Measurements from ENCODE around the gene PARD3.

Gene PARD3

DNA sequence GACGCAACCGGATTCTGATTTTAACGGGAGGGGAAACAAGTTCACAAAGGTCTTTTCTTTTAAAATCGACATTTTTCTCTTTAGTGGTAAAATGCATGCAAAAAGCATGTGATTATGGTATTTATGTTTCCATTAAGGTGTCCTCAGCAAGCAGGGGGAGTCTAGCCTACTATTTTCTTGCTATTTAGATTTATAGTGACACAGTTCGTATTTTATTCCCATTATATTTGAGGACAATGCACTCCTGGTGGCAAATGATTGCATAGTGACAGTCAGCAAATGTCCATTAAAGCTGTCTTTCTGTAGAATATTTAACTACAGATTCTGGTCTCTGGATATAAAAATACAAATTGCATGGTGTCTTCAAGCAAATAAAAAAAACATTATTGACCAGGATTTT lies 554.2 kb downstream of the PARD3 start:
- H3K36me3 ChIP-seq = peaks cover 0 to 6% (median 0%) of the 10 kb centered on the region in 3 donors
- intact Hi-C loops (cut with DNase I; ENCODE audit: low total_unique reads) = no loop called here
- H3K27me3 ChIP-seq = no peaks in the 10 kb centered on the region
- H3K27ac ChIP-seq = no peak overlapping the region
- no peaks in the 10 kb centered on the region for H3K4me1 ChIP-seq
- no peak overlapping the region for H3K4me3 ChIP-seq
- no peaks in the 10 kb centered on the region for H3K9me3 ChIP-seq
- DNase-seq = no peak
- TF ChIP-seq, protein P1, sequence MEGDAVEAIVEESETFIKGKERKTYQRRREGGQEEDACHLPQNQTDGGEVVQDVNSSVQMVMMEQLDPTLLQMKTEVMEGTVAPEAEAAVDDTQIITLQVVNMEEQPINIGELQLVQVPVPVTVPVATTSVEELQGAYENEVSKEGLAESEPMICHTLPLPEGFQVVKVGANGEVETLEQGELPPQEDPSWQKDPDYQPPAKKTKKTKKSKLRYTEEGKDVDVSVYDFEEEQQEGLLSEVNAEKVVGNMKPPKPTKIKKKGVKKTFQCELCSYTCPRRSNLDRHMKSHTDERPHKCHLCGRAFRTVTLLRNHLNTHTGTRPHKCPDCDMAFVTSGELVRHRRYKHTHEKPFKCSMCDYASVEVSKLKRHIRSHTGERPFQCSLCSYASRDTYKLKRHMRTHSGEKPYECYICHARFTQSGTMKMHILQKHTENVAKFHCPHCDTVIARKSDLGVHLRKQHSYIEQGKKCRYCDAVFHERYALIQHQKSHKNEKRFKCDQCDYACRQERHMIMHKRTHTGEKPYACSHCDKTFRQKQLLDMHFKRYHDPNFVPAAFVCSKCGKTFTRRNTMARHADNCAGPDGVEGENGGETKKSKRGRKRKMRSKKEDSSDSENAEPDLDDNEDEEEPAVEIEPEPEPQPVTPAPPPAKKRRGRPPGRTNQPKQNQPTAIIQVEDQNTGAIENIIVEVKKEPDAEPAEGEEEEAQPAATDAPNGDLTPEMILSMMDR (IDR thresholded peaks at IDR 0.05) = no peak

DNA sequence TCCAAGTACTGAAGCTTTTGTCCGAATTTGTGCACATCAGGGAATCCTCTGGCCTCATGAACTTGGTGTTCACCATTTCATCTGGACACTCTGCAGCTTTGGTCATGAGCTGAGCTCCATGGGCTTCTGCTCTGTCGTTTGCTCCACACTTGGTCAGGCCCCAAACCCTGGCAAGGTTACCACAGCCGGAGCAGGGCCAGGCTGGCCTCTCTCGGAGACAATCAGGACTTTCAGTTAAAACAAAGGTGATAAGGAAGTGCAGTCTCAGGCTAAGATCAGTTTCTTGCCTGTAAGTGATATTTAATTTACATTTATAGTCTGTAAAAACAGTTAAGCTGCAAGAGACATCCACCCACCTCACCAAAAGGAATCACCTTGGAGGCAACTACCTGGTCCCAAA lies 558.9 kb downstream of the PARD3 start:
- Histone ChIP-seq H3K4me1 (no peaks in the 10 kb centered on the region), H3K36me3 (peaks cover 0 to 6% (median 0%) of the 10 kb centered on the region in 3 donors), H3K27me3 (no peaks in the 10 kb centered on the region), H3K9me3 (no peaks in the 10 kb centered on the region), H3K27ac (no peak overlapping the region), H3K4me3 (no peak overlapping the region)
- TF ChIP-seq, protein P1 (IDR thresholded peaks at IDR 0.05) = no peak
- intact Hi-C loops (cut with DNase I; ENCODE audit: low total_unique reads) = no loop called here
- no peak for DNase-seq

DNA sequence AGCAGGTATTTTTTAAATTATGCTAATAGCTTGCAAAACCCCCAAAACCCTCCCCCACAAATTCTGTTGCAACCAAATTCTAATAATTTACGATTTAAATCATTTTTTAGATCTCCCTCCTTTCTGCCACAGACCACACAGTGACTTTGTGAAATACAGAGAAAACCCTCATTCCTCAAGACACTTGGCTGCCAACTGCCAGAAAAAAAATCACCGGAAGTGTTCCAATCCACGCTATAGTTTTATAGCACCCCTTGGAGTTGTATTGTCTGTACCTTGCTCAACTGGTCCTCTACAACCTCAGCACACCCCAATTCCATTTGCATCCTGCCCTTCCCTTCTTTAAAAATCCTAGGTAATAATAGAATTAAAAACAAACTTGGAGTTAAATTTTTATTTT lies 560.1 kb downstream of the PARD3 start:
- Histone ChIP-seq H3K27me3 (no peaks in the 10 kb centered on the region), H3K4me3 (no peak overlapping the region), H3K27ac (no peak overlapping the region), H3K36me3 (peaks cover 0 to 6% (median 0%) of the 10 kb centered on the region in 3 donors), H3K4me1 (no peaks in the 10 kb centered on the region), H3K9me3 (no peaks in the 10 kb centered on the region)
- intact Hi-C loops (cut with DNase I; ENCODE audit: low total_unique reads) = no loop called here
- TF ChIP-seq, protein P1 (IDR thresholded peaks at IDR 0.05) = no peak
- DNase-seq = no peak

DNA sequence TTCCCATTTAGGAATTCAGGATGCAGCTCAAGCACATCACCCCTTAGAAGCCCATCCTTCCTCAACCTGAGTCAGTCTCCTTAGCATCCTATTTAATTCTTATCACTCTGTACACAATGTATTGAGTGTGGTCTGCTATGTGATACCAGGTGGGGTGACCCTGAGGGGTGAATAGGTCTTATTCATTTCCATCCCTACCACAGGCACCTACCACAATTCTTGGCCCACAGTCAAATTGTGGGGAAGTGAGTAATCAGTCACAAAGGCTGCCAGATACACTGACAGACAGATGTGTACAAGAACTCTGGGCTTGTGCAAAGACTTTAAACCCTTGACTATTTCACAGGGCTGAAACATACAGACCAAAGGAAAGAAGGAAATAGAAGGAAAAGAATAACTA lies 560.5 kb downstream of the PARD3 start:
- no peaks in the 10 kb centered on the region for H3K4me1 ChIP-seq
- DNase-seq = no peak
- peaks cover 0 to 2% (median 0%) of the 10 kb centered on the region in 3 donors for H3K36me3 ChIP-seq
- no peaks in the 10 kb centered on the region for H3K27me3 ChIP-seq
- H3K4me3 ChIP-seq = no peak overlapping the region
- intact Hi-C loops (cut with DNase I; ENCODE audit: low total_unique reads) = no loop called here
- no peak overlapping the region for H3K27ac ChIP-seq
- TF ChIP-seq, protein P1 (IDR thresholded peaks at IDR 0.05) = no peak
- no peaks in the 10 kb centered on the region for H3K9me3 ChIP-seq

DNA sequence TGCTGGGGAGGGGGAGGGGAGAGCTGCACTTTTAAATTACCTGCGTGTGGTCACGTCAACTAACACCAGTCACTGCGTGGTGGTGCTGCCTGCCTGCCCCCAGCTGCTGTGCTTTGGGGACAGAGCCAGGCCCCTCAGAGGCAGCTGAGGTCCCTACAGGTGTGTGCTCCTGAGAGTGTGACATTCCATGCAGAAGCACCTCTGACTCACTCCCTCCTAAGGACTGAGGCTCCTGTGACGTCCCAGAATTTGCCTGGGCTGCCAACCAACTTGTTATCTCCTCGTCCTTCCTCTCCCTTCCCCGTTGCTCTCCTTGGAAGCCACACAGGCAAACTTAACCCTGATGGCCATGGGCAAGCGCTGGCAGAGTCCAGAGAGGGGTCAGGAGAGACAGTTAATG lies 563.0 kb downstream of the PARD3 start:
- Histone ChIP-seq H3K27ac (no peak overlapping the region), H3K36me3 (no peaks in the 10 kb centered on the region), H3K27me3 (no peaks in the 10 kb centered on the region), H3K4me1 (no peaks in the 10 kb centered on the region), H3K4me3 (no peak overlapping the region), H3K9me3 (no peaks in the 10 kb centered on the region)
- intact Hi-C loops (cut with DNase I; ENCODE audit: low total_unique reads) = no loop called here
- DNase-seq = no peak
- TF ChIP-seq, protein P1 (IDR thresholded peaks at IDR 0.05) = no peak

DNA sequence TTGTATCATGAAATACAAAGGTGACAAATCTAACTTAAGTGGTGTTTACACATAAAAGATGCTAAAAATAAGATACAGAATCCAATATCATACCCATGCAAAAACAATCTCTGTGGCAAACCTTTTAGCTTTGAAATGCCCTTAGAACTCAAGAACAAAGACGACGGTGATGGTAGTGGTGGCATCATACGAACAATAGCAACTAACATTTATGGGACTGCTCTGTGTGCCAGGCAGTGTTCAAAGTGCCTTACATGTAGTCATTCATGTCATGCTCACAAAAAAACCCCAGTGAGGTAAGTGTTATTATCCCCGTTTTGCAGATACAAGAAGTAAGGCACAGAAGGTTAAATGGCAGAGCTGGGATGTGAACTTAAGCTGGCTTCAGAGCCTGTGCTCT lies 563.9 kb downstream of the PARD3 start:
- TF ChIP-seq, protein P1 (IDR thresholded peaks at IDR 0.05) = no peak

More for the DNA sequence above, 563.9 kb downstream of the PARD3 start:
- no peaks in the 10 kb centered on the region for H3K4me1 ChIP-seq
- intact Hi-C loops (cut with DNase I; ENCODE audit: low total_unique reads) = no loop called here
- H3K36me3 ChIP-seq = no peaks in the 10 kb centered on the region
- H3K9me3 ChIP-seq = no peaks in the 10 kb centered on the region
- no peak overlapping the region for H3K4me3 ChIP-seq
- H3K27ac ChIP-seq = no peak overlapping the region
- no peaks in the 10 kb centered on the region for H3K27me3 ChIP-seq
- DNase-seq = no peak
